ENCODE results near the gene SIGLEC10.
"Not testable (repeated sequence)": the region's sequence is repeated elsewhere in the genome, so short reads cannot be mapped to it uniquely, and the experiment has no call there.

The SIGLEC10 gene

DNA sequence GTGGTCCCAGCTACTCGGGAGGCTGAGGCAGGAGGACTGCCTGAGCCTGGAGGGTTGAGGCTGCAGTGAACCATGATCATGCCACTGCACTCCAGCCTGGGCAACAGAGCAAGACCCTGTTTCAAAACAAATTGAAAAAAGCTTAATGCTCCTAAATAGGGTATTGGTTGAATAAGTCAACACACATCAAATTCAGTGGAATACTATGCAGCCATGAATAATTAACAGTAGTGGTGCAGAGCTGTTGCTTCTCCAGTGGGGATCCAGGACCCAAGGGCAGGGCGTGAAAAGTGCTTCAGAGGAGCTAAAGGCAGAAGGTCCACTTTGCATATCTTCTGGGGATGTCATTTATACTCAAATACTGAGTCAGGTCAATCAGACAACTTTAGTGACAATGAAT lies 22.6 kb upstream of the SIGLEC10 start:
- no peak for DNase-seq

DNA sequence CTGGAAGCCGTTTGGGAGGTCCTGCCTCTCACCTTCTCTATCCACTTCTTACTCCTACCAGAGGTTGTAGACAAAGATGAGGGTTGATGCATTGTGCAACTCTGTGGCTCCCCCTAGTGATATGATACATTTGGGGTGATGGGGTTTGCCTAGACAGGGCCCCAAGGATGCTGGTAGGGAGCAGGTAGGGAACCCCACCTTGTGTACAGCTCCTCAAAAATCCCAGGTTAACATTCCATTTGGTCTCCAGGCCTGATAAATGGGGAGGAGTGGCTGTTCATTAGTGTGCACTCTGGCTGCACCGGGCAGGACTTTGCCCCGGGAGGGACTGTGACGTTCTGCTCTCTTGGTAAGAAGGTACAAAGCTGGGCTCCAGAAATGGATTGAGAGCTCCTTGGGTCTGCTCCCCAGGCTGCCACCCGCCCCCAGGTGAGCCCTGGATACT lies 21.6 kb upstream of the SIGLEC10 start:
- DNase-seq: no peak

DNA sequence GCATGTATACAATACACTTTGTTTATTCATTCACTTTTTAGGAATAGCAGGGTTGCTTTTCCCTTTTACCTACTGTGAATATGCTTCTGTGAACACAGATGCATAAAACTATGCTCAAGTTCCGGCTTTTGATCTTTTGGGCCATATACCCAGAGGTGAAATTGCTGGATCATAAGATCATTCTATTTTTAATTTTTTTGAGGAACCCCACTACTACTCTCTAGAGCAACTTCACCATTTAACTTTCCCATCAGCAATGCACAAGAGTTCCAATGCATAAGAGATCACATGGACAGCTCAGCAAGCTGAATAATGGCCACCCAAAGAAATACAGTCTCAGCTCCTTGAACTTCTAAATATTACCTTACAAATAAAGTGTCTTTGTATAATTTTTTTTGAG lies 17.0 kb upstream of the SIGLEC10 start:
- no peak for DNase-seq

DNA sequence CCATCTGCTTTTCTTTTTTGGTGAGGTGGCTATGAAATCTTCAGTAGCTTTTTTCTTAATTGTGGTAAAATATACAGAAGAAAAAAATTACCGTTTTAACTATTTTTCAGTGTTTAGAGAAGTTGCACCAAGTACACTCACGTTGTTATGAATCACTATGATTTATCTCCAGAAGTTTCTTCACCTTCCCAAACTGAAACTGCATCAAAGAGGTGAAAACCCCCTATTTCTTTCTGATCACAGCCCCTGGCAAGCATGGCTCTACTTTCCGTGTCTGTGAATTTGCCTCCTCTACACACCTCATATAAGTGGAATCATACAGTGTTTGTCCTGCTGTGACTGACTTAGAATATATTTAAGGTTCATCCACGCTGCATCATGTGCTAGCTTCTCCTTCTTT lies 15.6 kb upstream of the SIGLEC10 start:
- DNase-seq: no peak

DNA sequence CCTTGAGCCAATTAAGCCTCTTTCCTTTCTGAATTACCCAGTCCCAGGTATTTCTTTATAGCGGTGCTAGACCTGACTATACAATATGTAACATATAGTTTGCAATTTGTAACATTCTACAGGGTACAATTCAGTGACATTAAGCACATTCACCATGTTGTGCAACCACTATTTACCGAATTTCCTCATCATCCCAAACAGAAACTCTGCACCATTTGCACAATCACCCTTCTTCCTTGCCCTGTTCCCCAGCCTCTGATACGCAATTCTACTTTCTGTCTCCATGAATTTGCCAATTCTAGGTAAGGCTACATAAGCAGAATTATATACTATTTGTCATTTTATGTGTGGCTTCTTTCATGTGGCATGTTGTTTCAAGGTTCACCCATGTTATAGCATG lies 13.7 kb upstream of the SIGLEC10 start:
- no peak for DNase-seq

DNA sequence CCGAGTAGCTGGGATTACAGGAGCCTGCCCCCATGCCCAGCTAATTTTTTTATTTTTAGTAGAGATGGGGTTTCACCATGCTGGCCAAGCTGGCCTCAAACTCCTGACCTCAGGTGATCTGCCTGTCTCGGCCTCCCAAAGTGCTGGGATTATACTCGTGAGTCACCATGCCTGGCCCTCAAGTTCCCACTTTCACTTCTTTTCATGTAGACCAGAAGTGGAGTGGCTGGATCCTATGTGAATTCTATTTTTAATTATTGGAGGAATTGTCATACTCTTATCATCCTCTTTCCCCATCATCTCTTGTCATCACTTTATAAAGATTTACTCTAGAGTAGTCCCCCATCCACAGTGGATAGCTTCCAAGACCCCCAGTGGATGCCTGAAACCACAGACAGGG lies 12.8 kb upstream of the SIGLEC10 start:
- no peak for DNase-seq

DNA sequence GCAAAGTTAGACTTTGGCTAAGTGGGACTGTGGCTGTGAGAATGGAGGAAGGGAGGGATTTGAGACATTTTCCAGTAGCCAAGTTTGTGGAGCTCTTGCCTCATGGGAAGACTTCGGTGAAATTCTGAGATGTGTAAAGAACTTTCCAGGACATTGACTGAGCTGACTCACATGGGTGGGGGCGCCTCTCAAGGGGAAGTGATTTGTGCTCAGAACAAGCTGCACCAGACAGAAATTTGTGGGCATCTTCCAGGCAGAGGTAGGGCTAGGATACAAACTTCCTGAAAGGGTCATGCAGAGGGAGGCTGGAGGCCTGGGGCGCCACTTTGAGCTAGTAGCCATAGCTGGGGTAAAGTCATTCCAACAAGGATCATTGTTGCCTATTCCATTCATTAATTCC lies 9.8 kb upstream of the SIGLEC10 start:
- no peak for DNase-seq

DNA sequence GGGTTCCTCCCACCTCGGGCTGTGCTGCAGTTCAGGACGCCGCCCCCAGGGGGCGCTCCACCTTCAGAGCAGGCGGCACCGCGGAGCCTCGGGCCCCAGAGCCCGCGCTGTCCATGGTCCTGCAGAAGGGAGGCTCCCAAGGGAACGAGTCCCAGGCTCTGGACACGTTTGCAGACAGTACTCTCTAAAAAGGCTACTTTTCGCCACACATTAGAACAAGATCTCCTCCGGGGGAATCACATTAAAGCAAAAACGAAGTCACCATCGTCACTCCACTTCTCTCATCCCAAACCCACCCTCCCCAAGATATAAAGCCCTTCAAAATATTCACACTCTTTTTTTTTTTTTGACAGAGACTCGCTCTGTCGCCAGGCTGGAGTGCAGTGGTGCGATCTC lies 4.6 kb upstream of the SIGLEC10 start:
- DNase-seq: no peak

DNA sequence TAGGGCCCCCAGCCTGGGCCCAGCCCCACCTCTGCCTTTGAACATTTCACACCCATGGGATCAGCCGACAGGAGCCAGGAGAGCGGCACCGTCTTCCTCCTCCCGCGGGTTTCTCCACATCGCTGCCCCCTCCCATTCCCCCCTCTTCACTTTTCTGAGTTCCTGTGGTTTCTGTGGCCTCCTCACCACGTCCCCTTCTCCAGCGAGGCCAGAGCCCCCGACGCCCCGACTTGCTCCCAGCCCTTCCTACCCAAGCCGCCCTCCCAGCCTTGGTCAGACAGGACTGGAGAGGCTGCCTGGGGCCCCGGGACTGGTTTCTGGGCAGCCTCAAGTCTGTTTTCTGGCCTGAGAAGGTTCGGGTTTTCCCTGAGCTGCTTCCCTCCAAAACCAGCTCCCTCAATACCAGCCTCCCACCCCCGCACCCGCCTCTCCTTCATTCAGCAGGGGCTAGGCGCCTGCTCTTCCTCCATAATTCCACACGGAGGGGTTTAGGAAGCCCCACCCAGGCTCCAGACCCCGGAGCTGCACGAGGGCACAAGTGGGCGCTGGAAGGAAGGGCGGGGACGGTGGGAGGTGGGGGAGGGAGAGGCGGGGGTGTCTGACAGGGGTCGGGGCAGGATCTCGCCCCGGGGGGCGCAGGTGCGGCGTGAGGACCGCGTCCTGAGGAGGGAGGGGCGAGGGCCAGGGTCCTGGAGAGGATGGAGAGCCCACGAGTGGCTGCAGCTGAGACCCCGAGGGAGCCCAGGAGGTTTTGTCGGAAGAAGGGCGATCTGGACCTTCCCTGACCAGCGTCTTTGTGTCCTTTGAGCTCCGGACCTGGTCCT lies 4.0 kb upstream of the SIGLEC10 start:
- no peak for DNase-seq

DNA sequence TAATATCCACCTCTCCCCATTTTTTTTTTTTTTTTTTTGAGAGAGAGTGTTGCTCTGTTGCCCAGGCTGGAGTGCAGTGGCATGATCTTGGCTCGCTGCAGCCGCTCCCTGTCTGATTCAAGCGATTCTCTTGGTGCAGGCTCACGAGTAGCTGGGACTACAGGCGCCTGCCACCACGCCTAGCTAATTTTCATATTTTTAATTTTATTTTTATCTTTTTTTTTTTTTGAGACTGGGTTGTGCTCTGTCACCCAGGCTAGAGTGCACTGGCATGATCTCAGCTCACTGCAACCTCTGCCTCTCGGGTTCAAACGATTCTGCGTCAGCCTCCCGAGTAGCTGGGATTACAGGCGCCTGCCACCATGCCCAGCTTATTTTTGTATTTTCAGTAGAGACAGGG lies 3.1 kb upstream of the SIGLEC10 start:
- DNase-seq: not testable (repeated sequence)

DNA sequence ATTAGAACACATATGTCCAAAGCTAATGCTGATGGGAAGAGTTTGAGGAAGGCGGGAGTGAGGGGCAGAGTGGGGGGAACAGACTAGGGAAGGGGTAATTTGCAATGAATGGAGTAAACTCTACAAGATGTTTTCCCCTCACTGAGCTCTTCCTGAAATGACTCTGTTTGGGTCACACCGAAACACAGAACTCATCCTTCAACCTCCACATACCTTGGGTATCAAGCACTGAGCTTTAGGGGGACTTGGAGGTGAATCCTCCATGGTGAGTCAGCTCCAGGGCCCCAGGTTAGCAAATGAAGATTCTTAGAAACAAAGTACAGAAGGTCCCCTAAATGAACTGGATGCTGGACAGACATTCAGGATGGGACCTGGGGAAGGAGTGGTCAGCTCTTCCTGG lies 1.3 kb upstream of the SIGLEC10 start:
- no peak for DNase-seq

DNA sequence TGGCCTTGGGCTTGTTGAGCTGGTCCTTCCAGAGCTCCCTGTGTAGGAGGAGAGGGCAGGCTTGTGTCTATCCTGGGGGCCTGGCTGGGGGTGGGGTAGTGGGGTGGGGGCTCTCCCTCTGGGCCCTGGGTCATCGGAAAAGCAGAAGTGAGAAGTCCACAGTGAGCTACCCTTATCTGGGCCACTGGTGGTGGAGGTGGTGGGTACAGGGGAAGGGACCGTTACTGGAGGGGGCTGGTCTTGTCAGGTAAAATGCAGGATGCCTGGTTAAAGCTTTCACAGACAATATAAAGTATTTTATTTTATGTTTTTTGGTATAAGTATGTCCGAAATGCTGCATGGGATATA lies 342 bp upstream of the SIGLEC10 start:
- DNase-seq: no peak

DNA sequence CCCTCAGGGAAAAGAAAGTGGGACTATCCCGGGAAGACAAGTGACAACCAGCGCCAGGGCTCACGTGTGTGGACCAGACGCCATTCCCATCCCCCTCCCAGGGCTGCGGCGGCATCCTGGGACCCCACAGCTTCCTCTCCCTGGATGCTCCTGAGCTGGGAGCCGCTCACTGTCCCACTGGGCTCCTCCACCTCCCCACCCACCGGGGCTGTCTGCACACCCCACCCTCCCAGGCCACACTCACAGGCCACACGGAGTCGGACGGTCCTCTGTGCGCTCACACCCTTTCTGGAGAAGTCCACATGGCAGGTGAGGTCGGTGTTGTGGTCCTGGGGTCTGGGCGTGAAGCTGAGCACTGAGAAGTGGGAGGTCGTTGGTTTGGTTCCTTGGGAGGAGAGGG lies 1.0 kb downstream of the SIGLEC10 start:
- DNase-seq: not testable (repeated sequence)

DNA sequence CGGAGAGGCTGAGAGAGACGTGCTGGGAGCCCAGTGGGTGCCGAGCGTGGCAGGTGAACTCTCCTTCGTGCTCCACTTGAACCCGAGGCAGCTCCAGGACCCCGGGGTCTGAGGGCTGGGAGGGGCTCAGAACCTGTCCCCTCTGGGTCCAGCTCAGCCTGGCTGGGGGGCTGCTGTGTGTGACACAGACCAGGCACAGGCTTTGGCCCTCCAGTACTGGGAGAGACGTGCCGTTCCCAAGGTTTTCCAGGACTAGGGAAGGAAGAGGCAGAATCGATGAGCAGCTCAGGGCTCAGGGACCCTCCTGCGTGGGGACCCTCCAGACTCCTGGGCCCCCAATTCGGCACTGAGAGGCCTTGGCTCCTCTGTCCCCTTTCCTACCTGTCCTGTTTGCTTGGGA lies 2.3 kb downstream of the SIGLEC10 start:
- no peak for DNase-seq

DNA sequence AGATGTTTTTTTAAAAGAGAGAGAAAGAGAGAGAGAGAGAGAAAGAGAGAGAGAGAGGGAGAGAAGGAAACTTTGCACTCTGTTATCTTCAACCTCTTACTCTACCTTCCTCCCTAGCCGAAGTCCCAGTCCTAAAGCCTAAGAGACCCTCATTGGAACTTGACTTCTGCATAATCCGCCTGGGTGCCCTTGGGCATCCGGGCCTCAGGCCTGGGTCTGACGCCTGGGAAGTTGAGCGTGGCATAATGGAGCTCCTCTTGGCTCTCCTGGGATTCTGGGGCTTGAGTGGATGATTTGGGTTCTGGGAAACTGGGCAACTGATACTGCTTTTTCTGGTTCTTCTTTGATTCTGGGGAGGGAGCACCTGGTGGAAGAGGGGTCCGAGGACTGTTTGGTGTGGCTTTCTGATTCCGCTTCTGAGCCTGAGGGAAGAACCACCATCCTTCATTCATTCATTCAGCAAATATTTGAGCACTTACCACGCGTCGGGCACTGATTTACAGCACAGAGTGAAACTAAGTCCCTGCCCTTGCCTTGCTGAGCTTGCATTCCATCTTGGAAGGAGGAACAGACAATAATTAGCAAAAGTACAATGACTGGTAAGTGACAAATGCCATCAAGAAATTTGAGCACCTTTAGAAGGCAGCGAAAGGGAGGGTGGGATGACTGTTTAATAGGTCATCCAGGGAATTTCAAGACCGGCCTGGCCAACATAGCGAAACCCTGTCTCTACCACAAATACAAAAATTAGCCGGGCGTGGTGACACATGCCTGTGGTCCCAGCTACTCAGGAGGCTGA lies 6.3 kb downstream of the SIGLEC10 start:
- no peak for DNase-seq

DNA sequence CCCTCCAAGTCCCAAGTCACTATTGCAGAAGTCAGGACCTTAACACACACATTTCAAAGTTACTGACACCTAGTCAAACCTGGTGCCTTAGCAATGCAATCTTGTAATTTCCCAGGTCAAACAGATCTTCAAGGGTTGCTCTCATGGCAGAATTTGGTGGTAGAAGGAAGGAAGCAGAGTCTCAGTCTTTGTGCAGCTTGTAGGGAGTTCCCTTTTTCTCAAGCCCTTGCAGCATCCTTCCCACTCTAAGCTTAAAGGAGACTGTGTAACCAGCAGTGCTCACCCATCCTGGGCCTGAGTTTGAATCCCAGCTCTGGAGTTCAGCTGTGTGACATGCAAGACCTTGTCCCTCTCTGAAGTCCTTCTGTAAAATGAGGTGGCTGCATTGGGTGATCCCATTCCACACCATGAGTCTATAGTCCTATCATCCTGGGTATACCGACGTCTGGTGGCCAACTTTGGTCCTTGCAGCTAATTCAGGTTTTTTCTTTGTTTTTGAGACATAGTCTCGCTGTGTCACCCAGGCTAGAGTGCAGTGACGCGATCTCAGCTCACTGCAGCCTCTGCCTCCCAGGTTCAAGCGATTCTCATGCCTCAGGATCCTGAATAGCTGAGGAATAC lies 9.8 kb downstream of the SIGLEC10 start:
- DNase-seq: no peak

DNA sequence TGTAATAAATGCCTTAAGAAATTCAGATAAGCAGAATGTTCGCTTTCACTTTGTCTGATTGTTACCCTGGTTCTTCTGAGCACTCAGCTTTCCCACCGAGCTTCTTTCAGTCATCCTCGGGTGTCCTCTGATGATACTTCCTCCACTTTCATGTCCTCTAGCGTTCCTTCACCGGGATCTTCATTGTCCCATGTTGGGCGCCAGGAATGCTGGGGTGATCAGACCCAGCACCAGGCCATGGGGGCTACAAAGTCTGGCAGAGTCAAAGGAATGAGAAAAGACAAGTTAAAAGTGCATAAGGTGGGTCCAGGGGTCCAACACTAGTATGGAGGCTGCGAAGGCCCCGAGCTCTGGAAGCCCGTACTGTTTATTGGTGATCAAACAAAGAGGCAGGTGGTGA lies 15.3 kb downstream of the SIGLEC10 start:
- DNase-seq: no peak

DNA sequence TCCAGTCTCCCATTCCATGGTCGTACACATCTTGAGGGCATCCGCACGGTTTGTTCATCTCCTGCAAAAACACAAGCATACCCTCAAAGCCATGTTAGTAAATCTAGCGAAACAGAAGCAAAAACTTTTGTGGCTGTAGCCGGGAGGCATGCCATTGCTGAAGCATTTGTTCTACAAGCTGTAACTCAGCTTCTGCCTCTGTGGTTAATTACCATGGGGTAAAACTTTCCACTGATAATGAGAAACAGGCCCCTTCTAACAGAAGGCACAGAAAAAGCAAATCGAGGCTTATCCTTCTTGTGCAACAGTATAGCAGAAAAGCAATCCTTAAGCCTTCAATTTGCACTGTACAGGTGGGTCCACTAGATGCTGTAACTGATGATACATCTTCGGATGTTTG lies 17.5 kb downstream of the SIGLEC10 start:
- not testable (repeated sequence) for DNase-seq

DNA sequence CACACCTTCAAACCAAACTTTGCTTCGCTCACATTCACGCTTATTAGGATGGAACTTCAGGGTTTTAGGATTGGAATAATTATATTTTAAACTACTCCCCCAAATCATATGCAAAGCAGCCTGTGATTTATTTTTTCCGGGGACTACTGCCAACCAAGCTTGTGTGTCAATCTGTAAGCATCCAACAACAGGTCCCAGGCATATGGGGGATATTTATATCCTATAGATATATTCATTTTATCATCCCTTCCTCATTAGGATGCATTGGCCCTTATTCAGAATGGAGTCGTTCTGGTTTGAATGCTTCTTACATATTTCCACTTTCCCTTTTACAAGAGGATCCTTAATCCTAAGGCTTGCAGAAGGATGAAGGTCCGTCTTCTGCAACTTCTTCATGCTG lies 18.2 kb downstream of the SIGLEC10 start:
- no peak for DNase-seq

DNA sequence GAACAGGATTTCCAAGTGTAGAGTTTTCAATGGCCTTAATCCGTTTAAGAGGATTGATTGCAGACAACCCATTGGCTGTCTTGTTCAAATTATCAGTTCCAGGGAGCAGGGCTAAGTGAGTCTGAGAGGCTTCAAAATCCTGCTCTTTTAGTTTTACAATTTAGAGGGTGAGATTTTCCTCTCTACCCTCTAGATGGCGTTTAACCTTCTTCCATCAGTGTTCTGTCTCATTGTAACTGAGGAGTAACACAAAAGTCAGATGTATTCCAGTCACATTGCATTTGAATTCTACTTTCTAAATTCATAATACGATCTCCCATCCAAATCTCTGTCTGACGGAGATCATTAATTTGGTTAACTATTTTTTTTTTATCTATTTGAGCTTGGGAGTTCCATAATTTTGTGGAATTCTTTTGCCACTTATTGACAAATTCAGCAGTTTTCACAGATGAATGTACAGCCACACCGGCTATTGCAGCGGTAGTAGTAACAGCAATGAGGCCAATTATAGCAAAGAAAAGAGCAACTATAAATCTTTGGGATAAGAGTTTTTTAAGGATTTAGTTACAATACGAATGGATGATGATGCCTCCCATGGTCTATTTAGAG lies 19.2 kb downstream of the SIGLEC10 start:
- DNase-seq: no peak

DNA sequence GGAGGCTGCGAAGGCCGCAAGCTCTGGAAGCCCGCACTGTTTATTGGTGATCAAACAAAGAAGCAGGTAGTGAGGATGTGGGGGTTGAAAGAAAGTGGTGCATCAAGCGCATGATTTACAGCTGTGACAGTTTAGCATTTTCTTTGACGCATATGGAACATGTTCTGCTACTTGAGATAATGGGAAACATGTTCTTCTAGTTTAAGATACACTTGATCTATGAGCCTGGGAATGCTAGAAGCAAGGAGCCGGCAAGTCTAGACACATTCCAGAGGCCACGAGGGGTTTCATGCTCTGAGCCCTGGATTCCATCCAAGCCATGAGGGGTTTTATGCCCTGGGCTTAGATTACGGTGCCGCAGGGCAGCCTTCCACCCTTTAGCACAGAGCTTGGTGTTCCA lies 20.0 kb downstream of the SIGLEC10 start:
- not testable (repeated sequence) for DNase-seq

DNA sequence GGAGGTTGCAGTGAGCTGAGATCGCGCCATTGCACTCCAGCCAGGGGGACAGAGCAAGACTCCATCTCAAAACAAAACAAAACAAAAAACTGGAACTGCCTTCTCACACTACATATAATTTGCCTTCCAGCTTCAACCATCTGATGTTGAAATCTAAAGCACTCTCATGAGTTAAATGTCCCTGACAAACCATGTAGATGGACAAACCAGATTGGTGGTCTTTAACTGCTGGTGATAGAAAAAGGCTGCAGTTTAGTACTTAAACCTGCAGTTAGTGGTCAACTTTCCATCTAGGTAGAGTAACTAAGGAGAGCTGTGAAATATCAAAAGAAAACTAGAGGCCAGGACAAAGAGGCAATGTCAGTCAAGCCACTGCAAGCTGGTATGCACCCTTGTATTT lies 21.3 kb downstream of the SIGLEC10 start:
- no peak for DNase-seq

DNA sequence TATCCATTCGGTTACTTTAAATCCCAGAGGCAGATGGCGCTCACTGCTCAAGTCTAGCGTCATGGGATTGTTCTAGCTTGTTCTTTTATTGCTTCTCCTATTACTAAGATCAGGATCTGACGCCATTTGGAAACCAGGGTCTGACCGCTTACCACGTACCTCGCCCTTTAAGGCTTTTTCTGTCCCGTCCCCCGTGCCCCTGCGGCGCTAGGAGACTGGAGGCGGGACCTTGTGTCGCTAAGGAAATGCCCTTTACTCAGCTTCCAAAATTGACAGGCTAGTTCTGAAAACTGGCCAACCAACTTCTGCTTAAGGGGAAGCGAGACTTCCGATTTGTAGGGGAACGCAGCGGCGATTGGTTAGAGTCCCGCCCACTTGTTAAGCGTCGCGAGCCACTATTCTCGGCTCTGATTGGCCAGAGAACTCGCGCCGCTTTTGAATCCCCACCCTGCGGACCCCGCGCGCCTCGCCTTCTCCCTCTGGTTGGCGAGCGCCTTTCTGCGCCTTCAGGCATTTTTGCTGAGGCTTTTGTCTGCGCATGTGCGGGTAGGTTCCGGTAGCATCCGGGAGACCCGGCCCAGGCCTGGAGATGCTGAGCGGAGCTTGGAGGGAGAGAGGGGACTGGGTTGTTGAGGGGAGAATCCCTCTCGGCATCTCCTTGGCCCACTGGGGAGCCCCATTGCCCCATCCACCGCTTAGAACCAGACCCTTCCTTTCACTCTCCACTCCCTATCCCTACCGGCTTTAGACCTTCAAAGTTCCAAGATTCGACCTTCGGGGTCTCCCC lies 23.2 kb downstream of the SIGLEC10 start:
- DNase-seq: no peak

Measured in NCI-H1417 treated with DMSO at 0.1 percent for 48 hours (cell line).